A549 (cell line): ENCODE measurements around the gene NEK4.

ENCODE experiments used
- CTCF ChIP-seq: fragments of >200 bp; sonication (Bioruptor Twin); formaldehyde crosslinking; IDR thresholded peaks from 3 replicates; pipeline ENCODE4 v1.5.1; 2016
- HOXB13 ChIP-seq: fragments of 250-450 bp; sonication (Bioruptor Pico); IDR thresholded peaks from 2 replicates; pipeline ENCODE4 v1.5.0; 2020; ENCODE audit warnings: low read depth, mild to moderate bottlenecking, moderate library complexity
- NPAS2 ChIP-seq: fragments of 250-450 bp; sonication (Bioruptor Pico); IDR thresholded peaks from 2 replicates; pipeline ENCODE4 v1.8.0; 2022; ENCODE audit warnings: mild to moderate bottlenecking, moderate library complexity, borderline replicate concordance
- POLR2A ChIP-seq: IDR thresholded peaks from 2 replicates; pipeline ENCODE4 v1.6.1; 2012; ENCODE audit warnings: mild to moderate bottlenecking, low read length
- USF2 ChIP-seq: fragments of 450-650 bp; IDR thresholded peaks from 2 replicates; pipeline ENCODE4 v1.6.1; 2014; ENCODE audit warnings: antibody characterized with exemption

- no peak for TF ChIP-seq CTCF
- no peak for TF ChIP-seq POLR2A
- TF ChIP-seq NPAS2 (CRISPR knock-in tag), result no peak
- no peak for TF ChIP-seq USF2
- TF ChIP-seq HOXB13, result no peak
These were observed 12.4 kb upstream of the NEK4 start for GRCh38 chr3:52783211-52783555.
